ENCODE results near the gene PTPRN2.
A peak's percentile ranks its signal among the peaks of the same experiment; 100 is the strongest.
"Not testable (repeated sequence)": the region's sequence is repeated elsewhere in the genome, so short reads cannot be mapped to it uniquely, and the experiment has no call there.

Gene PTPRN2

DNA sequence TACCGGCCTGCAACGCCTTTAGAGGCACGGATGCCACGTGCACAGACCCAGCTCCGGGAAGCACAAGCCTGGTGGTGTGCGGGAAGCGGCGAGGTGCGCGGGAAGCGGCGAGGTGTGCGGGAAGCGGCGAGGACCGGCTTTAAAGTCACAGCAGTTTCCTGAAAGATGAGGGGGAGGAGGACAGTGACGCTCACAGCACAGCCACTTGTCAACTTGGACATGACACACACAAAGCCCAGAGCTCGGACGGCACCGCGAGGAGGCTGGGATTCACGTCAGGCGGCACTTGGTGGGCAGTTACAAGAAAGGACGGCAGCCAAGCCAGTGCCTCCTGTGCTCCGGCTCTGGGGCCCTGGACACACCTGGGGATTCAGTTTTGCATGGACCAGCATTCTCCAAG is 724.9 kb downstream of the PTPRN2 start:
- DNase-seq: no peak

DNA sequence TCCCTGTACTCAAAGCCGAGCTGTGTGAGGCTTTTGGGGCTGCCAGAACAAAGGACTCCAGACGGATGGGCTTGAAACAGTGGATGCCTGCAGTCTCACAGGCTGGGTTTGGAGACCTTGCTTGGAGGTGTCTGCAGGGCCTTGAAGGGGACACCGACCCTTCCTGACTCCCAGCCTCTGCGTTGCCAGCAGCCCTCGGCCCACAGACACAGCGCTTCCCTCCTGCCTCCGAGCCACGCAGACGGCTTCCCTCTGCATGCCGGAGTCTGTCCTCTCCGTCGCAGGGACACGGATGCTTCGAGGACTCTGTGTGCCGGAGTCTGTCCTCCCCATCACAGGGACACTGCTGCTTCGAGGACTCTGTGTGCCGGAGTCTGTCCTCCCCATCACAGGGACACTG is 726.1 kb downstream of the PTPRN2 start:
- DNase-seq: no peak

DNA sequence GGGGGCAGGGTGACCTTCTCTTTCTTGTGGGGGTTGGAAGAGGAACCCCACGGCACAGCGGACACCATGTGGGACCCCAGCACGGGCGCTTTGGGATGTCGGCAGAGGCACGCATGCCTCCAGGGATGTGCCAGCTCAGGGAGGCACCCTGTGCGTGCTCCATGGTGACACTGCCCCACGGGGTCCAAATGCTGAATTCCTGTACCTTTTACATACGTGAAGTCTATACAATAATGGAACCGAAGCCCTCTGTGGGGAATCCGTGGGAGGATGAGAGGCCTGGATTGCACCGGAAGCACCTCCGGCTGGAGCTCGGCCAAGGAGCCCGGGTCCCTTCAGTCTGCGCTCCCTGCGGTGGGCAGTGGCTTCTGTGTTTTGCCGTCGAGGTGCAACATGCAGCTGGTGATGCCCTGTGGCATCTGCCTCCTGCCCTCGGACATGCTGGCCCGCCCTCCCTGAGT is 726.6 kb downstream of the PTPRN2 start:
- DNase-seq: no peak

DNA sequence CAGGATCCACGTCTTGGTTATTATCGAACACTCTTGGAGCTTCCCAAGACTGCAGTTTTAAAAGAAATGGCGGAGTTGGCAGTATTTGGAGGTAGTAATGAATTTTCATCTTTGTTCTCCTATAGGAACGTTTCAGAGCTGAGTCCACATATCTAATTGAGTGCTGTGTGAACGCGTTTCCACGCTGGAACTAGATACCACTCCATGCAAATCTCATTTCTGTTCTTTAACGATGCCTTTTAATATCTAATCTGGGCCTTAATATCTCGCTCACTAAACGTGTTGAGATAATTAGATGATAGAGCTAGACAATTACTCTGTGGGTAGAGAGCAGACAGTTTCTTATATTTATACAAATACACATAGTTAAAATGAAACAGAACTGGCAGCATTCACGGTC is 727.2 kb downstream of the PTPRN2 start:
- no peak for DNase-seq

DNA sequence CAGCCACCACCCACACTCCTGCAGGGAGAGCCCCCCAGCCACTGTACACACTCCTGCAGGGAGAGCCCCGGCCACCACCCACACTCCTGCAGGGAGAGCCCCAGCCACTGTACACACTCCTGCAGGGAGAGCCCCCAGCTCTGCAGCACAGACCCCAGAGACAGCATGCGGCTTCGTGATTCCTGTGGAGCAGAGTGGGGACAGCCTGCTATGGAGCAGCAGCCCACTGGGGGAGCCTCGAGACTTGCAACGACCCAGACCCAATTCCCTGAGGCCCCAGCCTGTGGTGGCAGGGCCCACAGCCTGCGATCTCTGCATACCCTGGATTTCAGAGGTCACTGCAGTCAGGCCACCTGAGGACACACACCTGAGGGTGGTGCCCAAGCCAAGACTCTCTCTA is 727.7 kb downstream of the PTPRN2 start:
- DNase-seq: no peak

DNA sequence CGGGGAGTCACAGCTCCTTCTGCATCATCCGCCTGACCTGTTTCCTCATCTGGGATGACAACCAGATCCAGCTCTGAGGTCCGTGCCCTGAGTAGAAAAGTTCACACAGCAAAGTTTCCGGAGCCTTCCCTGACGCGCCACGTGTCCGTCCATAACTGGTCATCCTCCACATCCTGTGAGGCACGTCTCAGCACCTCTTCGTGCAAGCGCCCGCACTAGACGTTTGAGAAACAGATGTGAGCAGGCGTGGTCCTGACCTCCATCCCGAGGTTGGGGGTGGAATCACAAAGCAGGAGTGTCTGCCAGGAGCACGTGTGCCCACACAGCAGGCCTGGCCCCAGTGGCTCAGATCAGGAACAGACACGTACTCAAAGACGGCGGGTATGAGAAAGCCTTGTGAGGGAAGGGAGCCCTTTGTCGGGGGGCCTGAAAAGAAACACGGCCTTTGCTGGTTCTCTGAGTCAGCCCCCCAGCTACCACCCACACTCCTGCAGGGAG is 730.0 kb downstream of the PTPRN2 start:
- DNase-seq: no peak

- no peak for DNase-seq
These were observed 730.6 kb downstream of the PTPRN2 start for GRCh38 chr7:157856873-157857577.

DNA sequence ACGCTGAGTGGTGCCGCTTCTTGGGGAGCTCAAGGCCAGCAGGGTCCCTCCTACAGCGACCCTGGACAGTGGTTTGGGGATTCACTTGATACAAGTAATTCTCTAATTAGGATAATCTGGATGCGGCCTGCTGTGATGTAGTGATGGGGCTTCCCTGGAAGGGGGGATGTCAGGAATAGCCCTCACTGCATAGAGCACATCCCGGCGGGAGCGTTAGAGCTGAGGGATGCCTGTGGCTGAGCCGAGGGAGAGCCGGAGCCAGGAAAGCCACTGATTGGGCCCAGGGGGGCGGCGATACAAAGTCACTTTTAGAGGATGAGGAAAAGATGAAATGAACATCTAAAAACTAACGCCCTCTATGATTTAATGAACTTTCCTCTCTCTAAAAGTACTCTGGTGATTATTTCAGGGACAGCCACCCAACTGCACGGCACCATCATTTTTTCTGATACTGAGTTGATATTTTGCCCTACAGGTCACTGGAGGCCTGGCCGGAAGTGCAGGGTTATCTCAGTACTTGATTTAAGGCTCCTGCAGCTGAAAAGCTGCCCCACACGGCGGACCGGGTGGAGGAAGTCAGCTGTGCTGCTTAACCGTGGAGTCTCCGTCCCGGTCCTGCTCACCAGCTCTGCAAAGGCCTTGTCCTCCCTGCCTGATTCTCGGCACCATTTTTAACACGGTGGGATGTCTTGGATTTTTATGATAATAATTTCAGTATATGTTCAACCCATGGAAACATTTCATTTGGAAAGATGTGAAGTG is 732.0 kb downstream of the PTPRN2 start:
- no peak for DNase-seq

DNA sequence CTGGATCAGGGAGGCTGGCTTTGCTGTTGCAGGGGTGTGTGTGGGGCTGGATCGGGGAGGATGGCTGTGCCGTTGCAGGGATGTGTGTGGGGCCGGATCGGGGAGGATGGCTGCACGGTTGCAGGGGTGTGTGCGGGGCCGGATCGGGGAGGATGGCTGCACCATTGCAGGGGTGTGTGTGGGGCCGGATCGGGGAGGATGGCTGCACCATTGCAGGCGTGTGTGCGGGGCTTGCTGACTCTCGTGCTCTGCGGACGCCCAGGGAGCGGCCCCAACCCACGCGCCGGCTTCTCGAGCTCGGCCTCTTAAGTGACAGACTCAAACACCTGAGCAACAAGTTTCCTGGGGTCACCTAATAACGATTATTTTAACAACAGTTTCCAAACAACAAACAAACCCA is 732.6 kb downstream of the PTPRN2 start:
- DNase-seq: no peak

- no peak for DNase-seq
These were observed 733.3 kb downstream of the PTPRN2 start for GRCh38 chr7:157854066-157854891.

- DNase-seq: no peak
These were observed 733.9 kb downstream of the PTPRN2 start for GRCh38 chr7:157853789-157854065.

GRCh38 chr7:157853076-157853788 is 734.4 kb downstream of the PTPRN2 start:
- no peak for DNase-seq

DNA sequence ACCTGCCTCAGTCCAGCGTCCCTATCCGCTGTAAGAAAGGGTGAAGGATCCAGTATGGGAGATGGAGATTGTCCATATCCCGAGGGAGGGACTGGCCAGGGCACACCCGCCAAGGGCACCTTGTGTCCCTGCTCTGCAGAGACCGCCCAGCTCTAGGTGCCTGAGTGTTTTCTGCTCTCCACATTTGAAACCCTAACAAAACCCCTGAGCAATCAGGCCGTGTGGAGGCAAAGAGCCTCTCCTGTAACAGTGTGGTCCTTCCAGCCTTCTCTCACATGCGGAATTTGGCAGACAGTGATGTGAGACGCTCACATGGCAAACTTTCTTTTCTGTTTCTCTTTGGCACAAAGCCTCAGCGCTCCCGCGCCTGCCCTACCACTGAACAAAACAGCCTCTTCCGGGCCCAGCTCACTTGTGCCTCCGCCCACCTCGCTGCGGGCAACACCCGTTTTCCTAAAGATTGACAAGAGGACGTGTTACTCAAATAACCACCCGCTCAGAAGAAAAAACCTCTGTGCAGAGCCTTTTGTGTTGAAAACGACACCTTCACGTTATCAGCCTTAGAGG is 736.0 kb downstream of the PTPRN2 start:
- DNase-seq: peak; percentile 93

DNA sequence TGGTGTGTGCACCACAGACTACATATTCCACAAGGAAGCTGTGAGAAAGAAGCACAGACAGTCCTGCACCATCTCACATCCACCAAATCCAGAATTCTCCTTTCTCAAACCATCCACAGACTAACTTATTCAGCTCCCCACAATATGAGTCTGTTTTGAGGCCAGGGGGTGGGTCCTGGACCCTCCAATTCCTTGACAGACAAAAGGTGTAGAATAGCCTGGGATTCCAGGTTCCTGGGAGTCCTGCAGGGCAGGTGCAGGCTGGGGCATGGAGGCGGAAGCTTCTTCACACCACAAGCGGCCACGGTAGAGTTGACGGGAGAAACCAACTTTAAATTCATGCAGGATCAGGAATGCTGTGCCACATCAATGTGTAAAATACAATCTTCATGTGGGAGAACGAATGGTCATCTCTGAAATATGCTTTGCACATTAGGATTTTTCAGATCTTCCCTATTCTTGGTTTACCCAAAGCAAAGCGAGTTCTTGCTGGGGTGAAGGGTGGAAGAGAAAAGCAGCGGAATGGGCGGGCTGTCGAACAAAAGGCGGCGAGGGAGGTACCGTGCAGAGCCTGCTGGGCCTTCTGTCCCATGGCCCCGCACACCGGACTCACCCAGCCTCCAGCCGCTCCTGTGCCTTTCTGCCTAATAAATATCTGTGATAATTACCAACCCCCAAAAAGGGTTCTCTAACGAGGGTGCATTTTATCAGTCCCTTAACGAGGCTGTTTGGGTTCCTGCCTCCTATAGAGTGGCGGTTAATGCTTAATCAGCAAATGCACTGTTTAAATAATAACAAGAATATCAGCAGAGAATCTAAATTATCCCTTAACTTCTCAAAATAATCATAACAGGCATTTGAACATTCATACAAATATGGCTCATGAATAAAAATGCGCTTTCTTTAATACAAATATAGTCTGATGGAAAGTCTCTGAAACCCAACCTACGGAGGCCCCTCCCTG is 736.9 kb downstream of the PTPRN2 start:
- DNase-seq: no peak

- DNase-seq: no peak
These were observed 737.9 kb downstream of the PTPRN2 start for GRCh38 chr7:157849726-157850125.

DNA sequence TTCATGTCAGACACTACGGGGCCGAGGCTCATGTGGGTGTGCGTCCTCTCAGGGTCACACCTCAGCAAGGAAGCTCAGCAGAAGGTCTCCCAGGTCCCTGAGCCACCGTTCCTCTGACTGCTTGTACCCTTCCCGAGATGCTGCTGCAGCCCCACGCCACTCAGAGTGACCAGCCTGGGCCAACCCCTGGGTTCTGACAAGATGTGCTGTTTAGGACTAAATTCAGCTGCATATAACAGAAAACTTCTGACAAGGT is 738.4 kb downstream of the PTPRN2 start:
- no peak for DNase-seq

DNA sequence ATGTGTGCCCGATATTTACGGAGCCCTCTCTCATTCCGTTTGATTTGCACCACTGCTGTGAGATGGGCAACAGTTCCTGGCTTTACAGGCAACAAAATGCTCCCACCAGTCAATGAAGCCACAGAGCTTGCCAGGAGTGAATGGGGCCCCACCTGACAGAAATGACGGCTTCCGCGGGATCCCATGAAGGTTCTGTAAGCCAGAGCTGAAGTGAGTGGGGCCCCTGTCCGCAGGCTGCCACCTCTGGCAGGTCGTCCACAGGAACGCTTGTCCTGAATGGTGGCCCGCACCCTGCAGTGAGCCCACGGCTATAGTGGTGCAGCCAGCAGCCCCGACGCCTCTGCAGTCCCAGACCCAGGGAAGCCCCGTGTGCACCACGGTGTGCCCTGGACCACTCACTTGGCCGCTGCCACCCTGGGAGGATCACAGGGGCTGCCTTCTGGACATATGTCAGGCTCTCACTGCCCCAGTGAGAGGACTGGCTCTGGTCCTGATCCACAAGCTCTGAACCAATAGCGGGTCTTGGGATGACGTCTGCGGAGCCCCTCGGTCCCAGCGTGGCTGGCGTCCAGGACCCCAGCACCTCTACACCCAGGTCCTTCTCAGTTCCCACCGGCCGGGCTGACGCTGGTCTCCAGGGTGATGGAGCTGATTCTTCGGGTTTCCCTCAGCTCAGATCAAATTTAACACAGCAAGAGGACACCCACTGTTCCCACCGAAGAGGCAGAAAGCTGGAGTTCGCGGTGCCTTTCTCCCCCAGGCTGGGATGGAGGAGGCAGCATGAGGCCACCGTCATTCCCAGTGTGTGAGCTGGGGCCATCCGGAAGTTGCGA is 738.9 kb downstream of the PTPRN2 start:
- no peak for DNase-seq

- DNase-seq: not testable (repeated sequence)
These were observed 739.7 kb downstream of the PTPRN2 start for GRCh38 chr7:157847756-157848487.

DNA sequence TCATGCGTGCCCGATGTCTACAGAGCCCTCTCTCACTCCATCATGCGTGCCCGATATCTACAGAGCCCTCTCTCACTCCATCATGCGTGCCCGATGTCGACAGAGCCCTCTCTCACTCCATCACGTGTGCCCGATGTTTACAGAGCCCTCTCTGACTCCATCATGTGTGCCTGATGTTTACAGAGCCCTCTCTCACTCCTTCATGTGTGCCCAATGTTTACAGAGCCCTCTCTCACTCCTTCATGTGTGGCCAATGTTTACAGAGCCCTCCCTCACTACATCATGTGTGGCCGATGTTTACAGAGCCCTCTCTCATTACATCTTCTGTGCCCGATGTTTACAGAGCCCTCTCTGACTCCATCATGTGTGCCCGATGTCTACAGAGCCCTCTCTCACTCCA is 740.9 kb downstream of the PTPRN2 start:
- not testable (repeated sequence) for DNase-seq

- no peak for DNase-seq
These were observed 741.4 kb downstream of the PTPRN2 start for GRCh38 chr7:157846271-157846670.

All from NCI-H146 (cell line).